ENCODE results near the gene GPC5.

DNA sequence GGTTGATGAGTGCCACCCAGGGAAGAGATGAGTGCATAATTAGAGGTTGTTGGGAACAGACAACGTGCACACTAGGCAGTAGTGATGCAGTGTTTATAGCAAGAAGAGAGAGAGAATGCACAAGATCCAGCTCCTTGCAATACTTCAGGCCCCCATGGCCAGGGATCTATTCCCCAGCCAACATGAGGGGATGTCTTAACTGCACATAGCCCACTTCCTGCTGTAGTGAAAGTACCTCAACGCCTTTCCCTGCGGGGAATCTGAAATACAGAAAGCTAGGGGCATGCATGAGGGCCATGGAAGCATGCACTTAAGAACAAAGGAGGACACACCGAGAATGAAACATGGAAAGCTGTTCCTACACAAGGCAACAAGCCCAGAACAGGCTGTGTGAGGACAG, 1191.5 kb downstream of the GPC5 start:
- no peak for TF ChIP-seq TCF12 (IDR thresholded peaks at IDR 0.05; ENCODE audit: low read depth, low read length)
- TF ChIP-seq CTCF (IDR thresholded peaks at IDR 0.05; ENCODE audit: control extremely low read depth in 1 of 3, insufficient read depth in 1 of 3, low read depth in 1 of 3, low read length in 3 of 3) = no peak
- TF ChIP-seq POLR2A (IDR thresholded peaks at IDR 0.05; ENCODE audit: control extremely low read depth in 1 of 2, low read depth in 2 of 2, low read length in 2 of 2) = no peak
- TF ChIP-seq CHD2 (IDR thresholded peaks at IDR 0.05; ENCODE audit: low read length) = no peak
- no peak for TF ChIP-seq CREB1 (IDR thresholded peaks at IDR 0.05)

Measured in H1 (cell line).